Stimulated activated CD4-positive, alpha-beta T cell treated with anti-CD3 and anti-CD28 coated beads, Interleukin-4, amount 100 ng/mL, for 48 hours (primary cell): ENCODE results near the gene CYP3A7.
"Not testable (repeated sequence)": the region's sequence is repeated elsewhere in the genome, so short reads cannot be mapped to it uniquely, and the experiment has no call there.

Experiments
- DNase-seq, 2 donors: peaks; one replicate each; pipeline ENCODE4 v3.0.0-alpha.2; 2020; ENCODE audit warnings: low read depth in 2 of 2

Gene CYP3A7

DNA sequence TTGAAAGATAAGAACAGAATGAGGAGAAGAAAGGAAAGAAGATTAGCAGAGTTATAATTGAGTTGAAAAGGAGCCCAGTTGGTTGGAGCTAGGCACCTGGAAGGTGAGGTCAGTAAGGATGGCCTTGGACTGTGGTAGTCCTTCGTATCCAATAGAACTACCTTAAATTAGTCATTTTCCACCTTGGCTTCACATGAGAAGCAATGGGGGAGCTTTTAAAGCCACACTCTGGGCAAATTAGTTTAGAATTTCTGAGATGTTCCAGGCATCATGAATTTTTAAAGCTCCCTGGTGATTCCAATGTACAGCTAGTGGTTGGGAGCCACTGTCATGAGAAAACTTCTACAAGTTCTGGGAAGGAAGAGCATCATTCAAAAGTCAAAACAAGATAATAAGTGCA, 27.9 kb downstream of the CYP3A7 start:
- no peak for DNase-seq

DNA sequence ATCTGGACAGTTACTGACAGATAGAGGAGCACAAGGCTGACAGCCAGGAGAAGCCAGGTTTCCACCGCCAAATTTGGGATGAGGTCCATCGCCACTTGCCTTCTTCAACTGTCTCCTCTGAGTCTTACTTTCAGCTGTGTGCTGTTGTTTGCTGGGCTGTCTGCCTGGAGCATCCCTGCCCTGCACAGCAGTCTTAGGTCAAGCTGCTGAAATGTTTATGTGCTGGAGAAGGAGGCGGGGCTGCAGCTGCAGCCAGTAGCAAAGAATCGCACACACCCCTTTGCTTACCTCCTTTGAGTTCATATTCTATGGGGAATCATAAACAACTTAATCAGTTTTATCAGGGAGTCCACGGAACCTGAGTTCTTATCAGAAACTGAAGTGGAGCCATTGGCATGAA, 35.0 kb downstream of the CYP3A7 start:
- DNase-seq, result no peak

DNA sequence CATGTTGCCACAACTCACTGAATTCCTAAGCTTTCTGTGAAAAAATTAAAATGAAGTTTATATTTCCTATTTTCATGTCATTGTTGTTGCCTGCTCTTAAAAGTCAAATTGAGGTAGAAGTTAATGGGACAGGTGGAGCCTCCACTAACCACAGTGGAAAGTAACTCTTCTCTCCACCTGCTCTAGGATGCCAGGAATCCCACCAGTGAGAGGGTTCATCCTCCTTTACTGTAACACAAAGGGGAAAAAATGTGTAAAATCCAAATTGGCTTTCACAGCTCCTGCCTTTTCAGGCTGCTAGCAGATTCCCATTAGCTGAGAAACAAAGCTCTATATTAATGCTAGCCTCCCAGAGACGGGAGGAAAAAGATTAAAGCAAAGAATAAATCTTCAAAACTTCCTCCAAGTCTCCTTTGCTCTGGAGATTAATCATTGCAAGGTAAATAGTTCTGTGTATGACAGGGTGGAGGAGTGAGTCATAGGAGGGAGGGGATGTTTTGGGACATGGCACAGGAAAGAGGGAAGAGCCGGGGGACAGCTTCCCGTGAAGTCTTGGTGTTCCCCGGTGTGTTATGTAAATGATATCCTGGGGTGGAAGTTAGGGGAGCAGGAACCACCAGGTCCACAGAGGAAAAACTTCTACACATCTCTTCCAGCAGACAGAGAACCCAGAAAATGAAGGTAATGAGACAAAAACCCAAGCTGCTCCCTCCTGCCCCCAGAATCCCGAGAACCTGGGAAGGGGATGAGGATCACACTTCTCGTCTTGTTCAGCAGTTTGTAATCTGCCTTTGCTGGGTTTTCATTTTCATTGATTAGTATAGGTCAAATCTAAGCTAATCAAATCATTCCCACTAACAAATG, 35.9 kb downstream of the CYP3A7 start:
- not testable (repeated sequence) for DNase-seq

DNA sequence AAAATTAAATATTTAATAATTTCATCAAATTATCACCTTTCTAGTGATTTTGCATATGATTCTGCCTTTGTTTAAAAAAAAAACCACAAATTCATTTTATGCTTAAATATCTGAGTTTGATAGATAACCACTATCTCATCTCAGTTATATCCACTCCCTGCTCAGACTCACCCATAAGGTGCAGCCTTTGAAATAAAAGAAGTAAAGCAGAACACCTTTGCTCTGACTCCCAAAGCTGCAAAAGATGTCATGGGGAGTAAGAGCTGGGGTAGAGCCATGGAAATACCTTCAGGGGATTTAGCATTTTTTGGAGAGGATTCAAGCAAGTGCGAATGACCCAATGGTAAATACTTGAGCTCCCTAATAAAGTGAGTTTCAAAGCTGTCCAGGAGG, 40.1 kb downstream of the CYP3A7 start:
- DNase-seq, result no peak

DNA sequence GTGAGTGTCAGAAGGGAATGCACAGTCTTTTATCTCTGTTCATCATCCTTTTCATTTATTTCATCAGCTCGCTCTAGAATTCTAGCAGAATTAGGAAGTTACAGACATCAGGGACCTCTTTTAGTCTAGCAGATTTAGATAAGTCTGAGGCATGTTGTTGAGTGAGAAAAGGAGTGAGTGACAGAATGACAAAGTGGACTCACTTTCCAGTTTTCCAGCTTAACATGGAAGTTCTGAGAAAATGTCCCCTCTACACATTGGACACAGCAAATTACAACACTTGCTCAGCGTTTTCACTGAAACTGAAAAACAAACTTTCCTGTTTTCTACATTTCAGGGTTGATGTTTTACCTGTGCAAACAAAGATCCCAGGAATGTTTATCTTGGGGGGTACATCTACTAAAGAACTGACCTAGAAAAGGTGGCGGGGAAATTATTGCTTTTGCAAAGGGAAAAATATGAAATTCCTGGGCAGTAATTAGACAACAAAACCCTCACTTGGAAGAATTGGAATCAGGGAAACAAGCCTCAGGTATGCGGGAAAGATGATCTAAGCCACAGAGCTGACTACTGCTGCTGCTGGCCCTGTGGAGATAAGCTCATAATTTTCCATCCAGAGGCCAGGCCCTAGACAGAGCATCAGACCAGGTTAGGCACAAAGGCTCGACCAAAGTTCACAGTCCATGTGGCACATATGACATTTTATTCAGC, 40.6 kb downstream of the CYP3A7 start:
- no peak for DNase-seq

DNA sequence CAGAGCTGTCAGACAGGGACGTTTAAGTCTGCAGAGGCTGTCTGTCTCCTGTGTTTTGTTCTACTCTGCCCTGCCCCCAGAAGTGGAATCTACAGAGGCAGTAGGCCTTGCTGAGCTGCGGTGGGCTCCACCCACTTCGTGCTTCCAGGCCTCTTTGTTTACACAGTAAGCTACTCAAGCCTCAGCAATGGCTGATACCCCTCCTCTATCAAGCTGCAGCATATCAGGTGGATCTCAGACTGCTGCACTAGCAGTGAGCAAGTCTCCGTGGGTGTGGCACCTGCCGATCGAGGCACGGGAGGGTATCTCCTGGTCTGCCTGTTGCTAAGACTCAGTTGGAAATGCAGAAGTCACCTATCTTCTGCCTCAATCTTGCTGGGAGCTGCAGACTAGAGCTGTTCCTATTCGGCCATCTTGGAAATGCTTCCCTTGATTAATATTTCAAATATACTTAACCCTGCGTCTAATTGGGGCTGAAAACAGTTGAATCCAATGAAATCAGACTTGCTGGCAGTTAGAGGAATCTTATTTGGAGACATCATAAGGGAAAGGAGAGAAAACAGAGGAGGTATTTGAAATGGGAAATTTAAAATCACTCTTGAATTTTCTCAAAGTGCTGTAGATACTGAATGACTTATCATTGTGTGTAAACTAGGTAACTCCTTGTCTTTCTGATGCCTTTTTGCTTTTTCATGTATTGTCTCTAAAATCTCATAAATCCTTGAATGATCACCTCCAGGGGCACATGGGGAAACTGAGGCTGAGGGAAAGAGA, 41.4 kb downstream of the CYP3A7 start:
- DNase-seq, result no peak

DNA sequence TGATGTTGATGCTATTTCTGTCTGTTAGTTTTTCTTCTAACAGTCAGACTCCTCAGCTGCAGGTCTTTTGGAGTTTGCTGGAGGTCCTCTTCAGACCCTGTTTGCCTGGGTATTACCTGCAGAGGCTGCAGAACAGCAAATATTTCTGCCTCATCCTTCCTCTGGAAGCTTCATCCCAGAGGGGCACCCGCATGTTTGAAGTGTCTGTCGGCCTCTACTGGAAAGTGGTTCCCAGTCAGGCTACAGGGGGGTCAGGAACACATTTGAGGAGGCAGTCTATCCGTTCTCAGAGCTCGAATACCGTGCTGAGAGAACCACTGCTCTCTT, 41.9 kb downstream of the CYP3A7 start:
- DNase-seq, result no peak

DNA sequence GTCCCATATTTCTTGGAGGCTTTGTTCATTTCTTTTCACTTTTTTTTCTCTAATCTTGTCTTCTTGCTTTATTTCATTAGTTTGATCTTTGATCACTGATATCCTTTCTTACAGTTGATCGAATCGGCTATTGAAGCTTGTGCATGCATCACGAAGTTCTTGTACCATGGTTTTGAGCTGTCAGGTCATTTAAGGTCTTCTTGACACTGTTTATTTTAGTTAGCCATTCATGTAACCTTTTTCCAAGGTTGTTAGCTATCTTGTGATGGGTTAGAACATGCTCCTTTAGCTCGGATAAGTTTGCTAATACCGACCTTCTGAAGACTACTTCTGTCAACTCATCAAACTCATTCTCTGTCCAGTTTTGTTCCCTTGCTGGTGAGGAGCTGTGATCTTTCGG, 42.4 kb downstream of the CYP3A7 start:
- not testable (repeated sequence) for DNase-seq

DNA sequence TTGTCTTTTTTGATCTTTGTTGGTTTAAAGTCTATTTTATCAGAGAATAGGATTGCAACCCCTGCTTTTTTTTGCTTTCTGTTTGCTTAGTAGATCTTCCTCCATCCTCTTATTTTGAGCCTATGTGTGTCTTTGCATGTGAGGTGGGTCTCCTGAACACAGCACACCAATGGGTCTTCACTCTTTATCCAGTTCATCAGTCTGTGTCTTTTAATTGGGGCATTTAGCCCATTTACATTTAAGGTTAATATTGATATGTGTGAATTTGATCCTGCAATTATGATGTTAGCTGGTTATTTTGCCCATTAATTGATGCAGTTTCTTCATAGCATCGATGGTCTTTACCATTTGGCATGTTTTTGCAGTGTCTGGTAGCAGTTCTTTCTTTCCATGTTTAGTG, 43.3 kb downstream of the CYP3A7 start:
- not testable (repeated sequence) for DNase-seq

DNA sequence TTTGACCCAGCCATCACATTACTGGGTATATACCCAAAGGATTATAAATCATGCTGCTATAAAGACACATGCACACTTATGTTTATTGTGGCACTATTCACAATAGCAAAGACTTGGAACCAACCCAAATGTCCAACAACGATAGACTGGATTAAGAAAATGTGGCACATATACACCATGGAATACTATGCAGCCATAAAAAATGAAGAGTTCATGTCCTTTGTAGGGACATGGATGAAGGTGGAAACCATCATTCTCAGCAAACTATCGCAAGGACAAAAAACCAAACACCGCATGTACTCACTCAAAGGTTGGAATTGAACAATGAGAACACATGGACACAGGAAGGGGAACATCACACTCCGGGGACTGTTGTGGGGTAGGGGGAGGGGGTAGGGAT, 44.1 kb downstream of the CYP3A7 start:
- not testable (repeated sequence) for DNase-seq

DNA sequence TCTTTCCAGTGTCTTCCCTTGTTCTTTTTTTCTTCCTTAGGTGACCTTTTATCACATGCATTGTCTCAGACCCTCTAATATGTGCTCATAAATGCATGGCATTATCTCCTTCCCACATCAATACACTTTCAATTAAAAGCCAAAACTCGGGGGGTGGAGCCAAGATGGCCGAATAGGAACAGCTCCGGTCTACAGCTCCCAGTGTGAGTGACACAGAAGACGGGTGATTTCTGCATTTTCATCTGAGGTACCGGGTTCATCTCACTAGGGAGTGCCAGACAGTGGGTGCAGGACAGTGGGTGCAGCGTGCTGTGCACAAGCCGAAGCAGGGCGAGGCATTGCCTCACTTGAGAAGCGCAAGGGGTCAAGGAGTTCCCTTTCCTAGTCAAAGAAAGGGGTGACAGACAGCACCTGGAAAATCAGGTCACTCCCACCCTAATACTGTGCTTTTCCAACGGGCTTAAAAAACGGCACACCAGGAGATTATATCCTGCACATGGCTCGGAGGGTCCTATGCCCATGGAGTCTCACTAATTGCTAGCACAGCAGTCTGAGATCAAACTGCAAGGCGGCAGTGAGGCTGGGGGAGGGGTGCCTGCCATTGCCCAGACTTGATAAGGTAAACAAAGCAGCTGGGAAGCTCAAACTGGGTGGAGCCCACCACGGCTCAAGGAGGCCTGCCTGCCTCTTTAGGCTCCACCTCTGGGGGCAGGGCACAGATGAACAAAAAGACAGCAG, 49.0 kb downstream of the CYP3A7 start:
- DNase-seq, result not testable (repeated sequence)

DNA sequence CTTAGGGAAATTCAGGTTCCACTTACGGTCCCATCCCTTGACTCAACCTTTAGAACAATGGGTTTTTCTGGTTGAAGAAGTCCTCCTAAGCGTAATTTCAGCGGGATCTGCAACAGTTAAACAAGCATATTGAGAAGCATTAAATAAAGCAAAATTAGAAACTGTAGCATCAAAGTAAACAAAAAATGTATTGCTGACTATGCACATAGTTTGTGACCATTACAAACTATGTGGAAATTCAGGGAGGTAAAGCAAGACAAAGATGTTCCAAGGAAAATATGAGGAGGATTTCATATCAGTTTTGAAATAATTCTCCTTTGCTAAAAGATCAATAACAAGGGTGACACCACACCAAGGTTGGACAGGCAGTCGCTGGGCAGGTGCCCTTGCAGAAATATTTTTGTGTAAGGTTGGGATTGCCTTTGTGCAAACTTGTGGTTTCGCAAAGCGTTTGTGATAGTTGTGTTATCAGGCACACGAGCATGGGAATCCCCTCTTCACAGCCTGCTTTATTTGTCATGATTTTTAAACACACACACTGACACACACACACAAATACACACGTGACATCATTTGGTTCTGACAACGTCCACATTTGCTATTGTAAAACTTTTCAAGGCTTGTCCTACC, 49.8 kb downstream of the CYP3A7 start:
- no peak for DNase-seq

DNA sequence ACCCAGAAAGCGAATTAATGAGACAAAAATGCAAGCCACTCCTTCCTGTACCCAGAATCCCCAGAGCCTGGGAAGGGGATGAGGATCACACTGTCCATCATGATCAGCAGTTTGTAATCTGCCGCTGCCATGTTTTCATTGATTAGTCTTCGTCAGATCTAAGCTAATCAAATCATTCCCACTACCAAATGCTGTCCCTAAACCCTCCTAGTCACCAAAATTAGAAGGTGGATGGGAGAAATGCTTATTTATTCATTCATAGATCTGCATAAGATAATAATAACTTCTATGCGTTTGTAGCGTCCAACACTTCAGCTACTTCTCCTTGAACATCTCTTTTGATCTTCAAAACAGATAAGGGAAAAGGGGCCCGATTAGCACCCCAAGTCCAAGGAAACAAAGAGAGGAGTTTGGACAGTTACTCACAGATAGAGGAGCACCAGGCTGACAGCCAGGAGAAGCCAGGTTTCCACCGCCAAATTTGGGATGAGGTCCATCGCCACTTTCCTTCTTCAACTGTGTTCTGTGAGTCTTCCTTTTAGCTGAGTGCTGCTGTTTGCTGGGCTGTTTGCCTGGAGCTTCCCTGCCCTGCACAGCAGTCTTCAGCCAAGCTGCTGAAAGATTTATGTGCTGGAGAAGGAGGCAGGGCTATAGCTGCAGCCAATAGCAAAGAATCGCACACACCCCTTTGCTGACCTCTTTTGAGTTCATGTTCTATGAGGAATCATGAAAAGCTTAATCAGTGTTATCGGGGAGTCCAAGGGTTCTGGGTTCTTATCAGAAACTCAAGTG, 55.4 kb downstream of the CYP3A7 start, which contains the start of gene CYP3A5:
Gene CYP3A5, minus strand, starts transcription at position 597 of the 792 bp plus-strand sequence. Its CDS starts 100 bp downstream, at position 497.
- DNase-seq, result no peak

DNA sequence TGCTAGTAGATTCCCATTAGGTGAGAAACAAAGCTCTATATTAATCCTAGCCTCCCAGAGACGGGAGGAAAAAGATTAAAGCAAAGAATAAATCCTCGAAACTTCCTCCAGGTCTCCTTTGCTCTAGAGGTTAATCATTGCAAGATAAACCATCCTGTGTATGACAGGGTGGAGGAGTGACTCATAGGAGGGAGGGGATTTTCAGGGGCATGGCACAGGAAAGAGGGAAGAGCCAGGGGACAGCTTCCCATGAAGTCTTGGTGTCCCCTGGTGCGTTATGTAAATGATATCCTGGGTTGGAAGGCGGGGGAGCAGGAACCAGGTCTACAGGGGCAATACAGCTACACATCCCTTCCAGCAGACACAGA, 56.0 kb downstream of the CYP3A7 start:
- no peak for DNase-seq

DNA sequence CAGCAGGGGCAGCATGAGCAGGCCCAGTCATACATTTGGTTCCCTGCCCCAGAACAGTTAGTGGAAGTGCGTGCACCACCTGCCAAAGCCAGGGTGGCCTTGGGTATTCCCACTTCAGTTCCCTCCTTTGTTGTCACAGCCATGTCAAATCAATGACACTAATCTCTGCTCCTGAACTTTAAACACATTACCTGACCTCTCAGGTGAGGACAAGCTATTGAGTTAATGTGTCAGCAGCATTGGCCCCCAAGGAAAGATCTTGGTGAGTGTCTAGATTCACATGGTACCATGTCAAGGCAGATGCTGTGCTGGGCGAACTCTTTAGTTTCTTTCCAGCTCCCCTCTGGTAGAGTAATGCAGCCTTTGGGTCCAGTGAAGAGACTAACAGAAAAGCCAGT, 57.3 kb downstream of the CYP3A7 start:
- DNase-seq, result no peak

DNA sequence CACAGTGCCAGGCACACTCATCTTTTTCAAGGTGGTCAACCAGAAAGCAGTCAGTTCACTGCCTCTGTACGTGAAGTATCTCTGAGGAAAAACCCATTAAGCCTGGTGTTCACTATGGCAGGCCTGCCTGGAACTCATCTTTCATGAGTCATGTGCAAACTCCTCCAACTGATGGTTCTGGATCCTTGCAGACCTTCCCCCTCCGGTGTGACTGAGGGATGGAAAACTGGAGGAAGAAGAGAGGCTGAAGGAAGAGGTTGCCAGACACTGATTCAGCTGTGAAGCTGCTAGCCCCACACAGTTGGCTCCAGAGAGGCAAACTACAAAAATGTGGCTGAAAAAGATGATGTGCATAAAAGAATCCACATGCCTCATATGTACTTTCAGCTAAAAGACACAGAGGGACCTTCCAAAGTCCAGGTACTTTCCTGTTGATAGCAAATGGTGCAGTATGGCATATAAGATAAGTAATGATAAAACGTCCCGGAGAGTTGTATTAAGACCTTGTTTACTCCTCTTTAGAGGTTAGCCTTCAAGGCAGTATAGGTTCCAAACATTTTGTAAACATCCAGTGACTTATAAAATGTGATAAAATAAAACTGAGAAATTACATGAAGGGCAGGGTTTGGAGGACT, 57.9 kb downstream of the CYP3A7 start:
- DNase-seq, result no peak

DNA sequence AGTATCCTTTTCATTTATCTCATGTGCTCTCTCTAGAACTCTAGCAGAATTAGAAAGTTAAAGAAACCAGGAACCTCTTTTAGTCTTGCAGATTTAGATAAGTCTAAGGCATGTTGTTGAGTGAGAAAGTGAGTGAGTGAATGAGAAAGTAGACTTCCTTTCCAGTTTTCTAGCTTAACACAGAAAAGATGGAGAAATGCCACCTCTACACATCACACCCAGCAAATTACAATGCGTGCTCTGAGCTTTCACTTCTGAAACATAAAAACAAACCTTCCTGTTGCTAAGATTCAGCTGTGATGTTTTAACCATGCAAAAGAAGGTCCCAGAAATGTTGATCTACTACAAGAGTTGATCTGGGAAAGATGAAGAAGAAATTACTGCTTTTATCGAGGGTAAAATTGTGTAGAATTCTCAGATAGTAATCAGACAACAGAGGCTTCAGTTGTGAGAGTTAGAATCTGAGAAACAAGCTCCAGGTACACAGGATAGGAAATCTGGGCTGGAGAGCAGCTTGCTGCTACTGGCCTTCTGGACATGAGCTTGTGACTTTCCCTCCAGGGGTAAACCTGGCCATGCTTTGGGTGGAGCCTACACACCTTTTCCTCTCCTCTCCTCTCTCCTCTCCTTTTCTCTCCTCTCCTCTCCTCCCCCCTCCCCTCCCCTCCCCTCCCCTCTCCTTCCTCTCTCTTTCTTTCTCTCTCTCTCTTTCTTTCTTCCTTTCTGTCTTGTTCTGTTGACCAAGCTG, 59.8 kb downstream of the CYP3A7 start:
- no peak for DNase-seq

DNA sequence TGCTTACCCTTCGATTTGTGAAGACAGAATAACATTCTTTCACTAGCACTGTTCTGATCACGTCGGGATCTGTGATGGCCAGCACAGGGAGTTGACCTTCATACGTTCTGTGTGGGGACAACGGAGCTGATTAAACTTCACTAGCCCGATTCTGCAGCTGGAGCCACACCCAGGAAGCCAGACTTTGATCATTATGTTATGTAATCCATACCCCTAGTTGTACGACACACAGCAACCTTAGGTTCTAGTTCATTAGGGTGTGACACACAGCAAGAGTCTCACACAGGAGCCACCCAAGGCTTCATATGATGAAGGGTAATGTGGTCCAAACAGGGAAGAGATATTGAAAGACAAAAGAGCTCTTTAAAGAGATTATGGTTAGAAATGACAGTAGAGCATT, 62.4 kb downstream of the CYP3A7 start:
- DNase-seq, result no peak

DNA sequence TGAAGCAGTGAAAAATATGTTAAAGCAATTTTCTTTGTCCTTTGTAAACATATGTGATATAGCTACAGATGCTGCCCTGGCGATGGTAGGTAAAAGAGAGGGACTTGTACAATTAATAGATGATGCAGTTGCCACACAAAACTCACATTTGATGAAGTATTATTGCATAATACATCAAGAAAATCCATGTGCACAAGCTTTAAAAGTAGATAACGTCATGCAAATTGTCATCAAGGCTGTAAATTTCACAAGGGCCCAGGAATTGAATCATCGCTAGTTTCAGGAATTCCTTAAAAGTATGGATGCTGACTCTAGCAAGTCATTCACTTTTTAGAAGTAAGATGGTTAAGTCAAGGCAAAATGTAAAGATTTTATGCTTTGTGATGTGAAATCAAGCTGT, 65.2 kb downstream of the CYP3A7 start:
- DNase-seq, result no peak
